ENCODE data around the gene IL18RAP. TPM values are rescaled to one million over a fixed set of nuclear protein-coding genes. Genes with fewer than 3 reads are reported as not detected.

IL18RAP gene
- total RNA-seq, 1 donor from 2014 or later: not detected

DNA sequence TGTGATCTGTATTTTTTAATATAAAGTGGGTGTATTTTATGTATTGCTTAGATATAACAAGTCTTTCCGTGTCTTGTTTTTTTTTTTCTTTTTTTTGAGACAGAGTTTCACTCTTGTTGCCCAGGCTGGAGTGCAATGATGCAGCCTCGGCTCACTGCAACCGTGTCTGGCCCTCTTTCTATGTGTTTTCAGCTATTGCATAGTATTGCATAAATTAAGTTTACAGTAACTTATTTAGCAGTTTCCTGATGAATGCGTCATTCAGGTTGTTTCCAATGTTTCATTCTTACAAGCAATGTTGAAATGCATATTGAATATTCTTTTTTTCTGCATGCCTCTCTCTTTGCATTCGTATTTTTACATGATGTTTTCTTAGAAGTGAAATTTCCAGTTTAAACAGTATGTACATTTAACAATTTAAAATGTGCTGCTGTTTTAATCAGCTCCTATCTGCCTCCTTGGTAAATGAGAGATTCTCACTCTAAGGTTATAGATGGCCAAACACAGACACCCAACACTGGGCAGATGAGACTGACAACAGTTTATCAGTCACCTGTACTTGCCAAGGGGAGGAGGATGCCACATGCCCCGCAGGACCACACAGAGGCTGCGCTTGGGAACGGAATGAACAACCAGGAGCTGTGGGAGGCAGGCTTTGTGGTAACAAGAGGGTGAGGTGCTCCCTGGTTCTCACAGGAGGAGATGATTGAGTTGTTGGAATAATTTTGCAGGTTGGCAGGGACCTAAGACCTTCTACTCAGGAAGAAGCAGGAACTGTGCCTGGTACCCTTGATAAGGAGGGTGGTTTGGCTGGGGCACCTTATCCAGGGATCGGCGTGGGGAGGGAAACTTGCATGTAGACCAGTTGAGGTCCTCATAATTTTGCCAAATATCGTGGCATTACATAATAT, 57.6 kb downstream of the IL18RAP start:
- DNase-seq (ENCODE audit: low spot score): no peak
- Mint-ChIP-seq H3K27ac (ENCODE audit: unreplicated experiment) (no peak overlapping the region), H3K4me1 (ENCODE audit: low read depth) (peaks cover 4% of the 10 kb centered on the region), H3K27me3 (ENCODE audit: low read depth) (peaks cover 45% of the 10 kb centered on the region), H3K4me3 (ENCODE audit: unreplicated experiment) (no peak overlapping the region), H3K36me3 (ENCODE audit: low read depth) (no peaks in the 10 kb centered on the region), H3K9me3 (ENCODE audit: low read depth) (no peaks in the 10 kb centered on the region)
- TF ChIP-seq, protein P1, sequence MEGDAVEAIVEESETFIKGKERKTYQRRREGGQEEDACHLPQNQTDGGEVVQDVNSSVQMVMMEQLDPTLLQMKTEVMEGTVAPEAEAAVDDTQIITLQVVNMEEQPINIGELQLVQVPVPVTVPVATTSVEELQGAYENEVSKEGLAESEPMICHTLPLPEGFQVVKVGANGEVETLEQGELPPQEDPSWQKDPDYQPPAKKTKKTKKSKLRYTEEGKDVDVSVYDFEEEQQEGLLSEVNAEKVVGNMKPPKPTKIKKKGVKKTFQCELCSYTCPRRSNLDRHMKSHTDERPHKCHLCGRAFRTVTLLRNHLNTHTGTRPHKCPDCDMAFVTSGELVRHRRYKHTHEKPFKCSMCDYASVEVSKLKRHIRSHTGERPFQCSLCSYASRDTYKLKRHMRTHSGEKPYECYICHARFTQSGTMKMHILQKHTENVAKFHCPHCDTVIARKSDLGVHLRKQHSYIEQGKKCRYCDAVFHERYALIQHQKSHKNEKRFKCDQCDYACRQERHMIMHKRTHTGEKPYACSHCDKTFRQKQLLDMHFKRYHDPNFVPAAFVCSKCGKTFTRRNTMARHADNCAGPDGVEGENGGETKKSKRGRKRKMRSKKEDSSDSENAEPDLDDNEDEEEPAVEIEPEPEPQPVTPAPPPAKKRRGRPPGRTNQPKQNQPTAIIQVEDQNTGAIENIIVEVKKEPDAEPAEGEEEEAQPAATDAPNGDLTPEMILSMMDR (IDR thresholded peaks at IDR 0.05): no peak

DNA sequence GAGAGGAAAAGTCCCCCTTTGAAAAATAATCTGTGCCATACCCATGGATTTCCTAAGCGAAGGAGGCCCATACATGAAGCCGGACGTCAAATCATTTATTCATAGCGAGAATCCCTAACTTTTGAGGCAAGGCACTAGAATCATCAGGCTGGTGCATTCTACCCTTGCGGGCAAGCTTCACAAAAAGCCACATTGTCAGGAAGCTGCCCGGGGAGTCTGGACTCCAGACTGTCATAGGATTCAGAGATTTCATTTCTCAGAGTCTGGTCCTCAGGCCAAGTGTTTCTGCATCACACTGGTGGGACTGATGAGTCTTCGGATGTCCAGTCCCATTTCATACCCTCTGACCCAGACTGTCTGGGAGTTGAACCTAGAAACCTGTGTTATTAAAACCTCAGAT, 59.0 kb downstream of the IL18RAP start:
- Mint-ChIP-seq H3K9me3 (ENCODE audit: low read depth) (no peaks in the 10 kb centered on the region), H3K4me3 (ENCODE audit: unreplicated experiment) (no peak overlapping the region), H3K27me3 (ENCODE audit: low read depth) (peaks cover 34% of the 10 kb centered on the region), H3K27ac (ENCODE audit: unreplicated experiment) (no peak overlapping the region), H3K4me1 (ENCODE audit: low read depth) (peaks cover 4% of the 10 kb centered on the region), H3K36me3 (ENCODE audit: low read depth) (no peaks in the 10 kb centered on the region)
- no peak for DNase-seq (ENCODE audit: low spot score)
- TF ChIP-seq, protein P1 (IDR thresholded peaks at IDR 0.05): no peak

DNA sequence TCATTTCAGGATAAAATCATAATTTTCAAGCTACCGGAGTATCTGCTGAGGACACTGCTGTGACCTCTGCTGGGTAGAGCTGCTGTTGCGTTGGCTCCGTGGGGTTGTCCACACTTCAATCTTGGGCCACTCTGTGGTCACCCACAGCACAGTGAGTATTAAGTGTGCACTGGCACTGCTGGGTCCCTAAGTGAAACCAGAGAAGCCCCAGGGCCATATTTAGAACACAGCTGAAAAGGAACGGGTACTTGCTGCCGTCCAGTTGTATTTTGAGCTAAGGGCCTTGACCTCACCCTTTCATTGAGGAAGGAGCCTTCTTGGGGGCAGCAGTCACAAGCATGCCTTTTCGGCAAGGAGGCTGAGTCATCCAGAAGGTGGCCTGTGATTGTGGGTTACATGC, 60.1 kb downstream of the IL18RAP start:
- Mint-ChIP-seq H3K36me3 (ENCODE audit: low read depth) (no peaks in the 10 kb centered on the region), H3K4me3 (ENCODE audit: unreplicated experiment) (no peak overlapping the region)
- TF ChIP-seq, protein P1 (IDR thresholded peaks at IDR 0.05): no peak

DNA sequence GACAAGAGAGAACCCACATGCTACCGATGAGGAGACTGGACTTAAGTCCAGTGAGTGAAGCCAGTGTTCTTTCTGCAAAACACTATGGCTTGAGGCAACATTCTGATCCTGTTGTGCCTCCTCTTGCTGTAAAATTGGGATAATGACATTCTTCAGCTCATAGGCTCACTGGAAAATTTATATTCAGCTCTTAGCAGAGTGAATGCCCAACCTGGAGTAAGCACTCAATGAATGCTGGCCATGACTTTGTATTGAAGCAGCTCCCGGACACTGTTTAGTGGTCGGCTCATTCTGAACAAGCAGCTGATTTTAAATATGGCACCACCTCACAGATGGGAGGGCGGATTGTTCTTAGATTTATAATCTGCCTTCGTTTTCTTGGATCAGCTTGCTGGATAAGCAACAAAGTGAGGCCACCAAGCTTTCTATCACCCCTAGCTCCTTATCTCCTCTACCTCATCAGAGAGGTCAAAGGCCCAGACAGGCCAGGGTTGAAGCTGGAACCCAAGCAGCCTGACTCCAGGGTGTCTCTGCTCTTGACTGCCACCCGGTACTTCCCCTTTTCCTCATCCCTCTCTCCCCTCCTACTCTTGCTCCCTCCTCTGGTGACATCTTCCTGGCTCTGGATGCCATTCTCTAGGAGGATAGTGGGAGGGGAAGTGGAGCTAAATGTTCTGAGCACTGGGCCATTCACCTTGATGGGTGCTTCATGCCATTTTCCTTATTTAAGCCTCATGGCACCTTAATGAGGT, 61.5 kb downstream of the IL18RAP start:
- Mint-ChIP-seq H3K27ac (ENCODE audit: unreplicated experiment) (no peak overlapping the region), H3K27me3 (ENCODE audit: low read depth) (peaks cover 19% of the 10 kb centered on the region), H3K9me3 (ENCODE audit: low read depth) (no peaks in the 10 kb centered on the region), H3K4me1 (ENCODE audit: low read depth) (peaks cover 18% of the 10 kb centered on the region), H3K4me3 (ENCODE audit: unreplicated experiment) (no peak overlapping the region), H3K36me3 (ENCODE audit: low read depth) (no peaks in the 10 kb centered on the region)
- TF ChIP-seq, protein P1 (IDR thresholded peaks at IDR 0.05): no peak
- DNase-seq (ENCODE audit: low spot score): no peak

More for the DNA sequence above, 60.1 kb downstream of the IL18RAP start:
- Mint-ChIP-seq H3K27ac (ENCODE audit: unreplicated experiment) (no peak overlapping the region), H3K27me3 (ENCODE audit: low read depth) (peaks cover 23% of the 10 kb centered on the region), H3K4me1 (ENCODE audit: low read depth) (peaks cover 16% of the 10 kb centered on the region), H3K9me3 (ENCODE audit: low read depth) (no peaks in the 10 kb centered on the region)
- DNase-seq (ENCODE audit: low spot score): no peak

DNA sequence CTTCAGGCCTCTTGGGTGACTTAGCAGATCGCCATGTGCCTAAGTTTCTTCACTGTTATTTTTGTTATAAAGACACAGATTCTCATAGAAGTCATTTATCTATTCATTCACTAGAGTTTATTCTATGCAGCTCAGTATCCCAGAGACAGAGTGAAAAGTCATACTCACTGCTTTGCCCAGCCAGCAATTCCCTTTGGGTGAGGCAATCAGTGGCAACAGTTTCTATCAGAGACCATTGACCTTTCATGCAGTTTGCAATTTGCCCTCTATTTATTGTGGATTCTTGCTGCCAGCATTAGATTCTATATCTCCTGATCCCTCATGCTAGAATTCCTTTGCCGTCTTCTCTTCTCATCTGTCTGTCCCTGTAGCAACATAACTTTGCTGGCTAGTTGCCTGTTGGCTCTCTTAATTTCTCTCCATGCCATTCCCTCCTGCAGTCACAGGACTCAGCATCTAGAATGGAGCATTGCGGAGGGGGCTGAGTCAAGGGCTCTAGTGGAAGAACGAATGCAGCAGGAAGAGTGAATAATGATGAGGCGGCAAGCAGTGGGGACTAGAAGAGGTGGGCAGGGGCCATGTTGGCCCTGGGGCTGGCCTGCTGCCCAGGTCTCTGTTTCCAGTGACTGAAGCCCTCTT, 62.3 kb downstream of the IL18RAP start:
- Mint-ChIP-seq H3K27me3 (ENCODE audit: low read depth) (peaks cover 17% of the 10 kb centered on the region), H3K27ac (ENCODE audit: unreplicated experiment) (peak overlapping the region; percentile 50)

More for the DNA sequence above, 62.3 kb downstream of the IL18RAP start:
- no peaks in the 10 kb centered on the region for H3K36me3 Mint-ChIP-seq (ENCODE audit: low read depth)
- no peak overlapping the region for H3K4me3 Mint-ChIP-seq (ENCODE audit: unreplicated experiment)
- no peak for DNase-seq (ENCODE audit: low spot score)
- peaks cover 18% of the 10 kb centered on the region for H3K4me1 Mint-ChIP-seq (ENCODE audit: low read depth)
- peaks cover under 1% of the 10 kb centered on the region for H3K9me3 Mint-ChIP-seq (ENCODE audit: low read depth)
- TF ChIP-seq, protein P1 (IDR thresholded peaks at IDR 0.05): no peak

All from chondrocyte (in vitro differentiated cells).